Kidney (tissue), 14 donors: ENCODE measurements around the gene INSRR. TPM values are rescaled to one million over a fixed set of nuclear protein-coding genes. Genes with fewer than 3 reads are reported as not detected.

Source experiments
- DNase-seq, 5 donors: peaks; one replicate each; pipeline ENCODE4 v3.0.0-alpha.2; 2013 to 2020
- FAIRE-seq: peaks from 2 replicates; lab custom pipeline; 2012; peaks lifted over from hg19 to GRCh38; lab: Jason Lieb, UNC
- H3K27ac ChIP-seq, 2 donors: one replicate each; pipeline ENCODE4 v1.7.0; 2013; ENCODE audit warnings: low read depth in 2 of 2, low read length in 2 of 2, inconsistent platforms in 1 of 2
- H3K27me3 ChIP-seq: one replicate; pipeline ENCODE4 v1.7.1; 2013; ENCODE audit warnings: low read length, inconsistent platforms; ENCODE audit not compliant: control insufficient read depth, insufficient read depth
- H3K36me3 ChIP-seq, 3 donors: one replicate each; pipeline versions ENCODE4 v1.7.0 to v1.7.1; 2013; ENCODE audit warnings: low read length in 3 of 3, control low read depth in 1 of 3, inconsistent platforms in 1 of 3; ENCODE audit not compliant: insufficient read depth in 3 of 3, control insufficient read depth in 2 of 3
- H3K4me1 ChIP-seq, 3 donors: one replicate each; pipeline versions ENCODE4 v1.7.0 to v1.7.1; 2013; ENCODE audit warnings: low read length in 3 of 3, inconsistent platforms in 1 of 3, low read depth in 1 of 3; ENCODE audit not compliant: control insufficient read depth in 2 of 3, insufficient read depth in 2 of 3
- H3K4me3 ChIP-seq, 3 donors: one replicate each; pipeline versions ENCODE4 v1.7.0 to v1.8.1; 2013; ENCODE audit warnings: low read length in 3 of 3, control low read depth in 1 of 3, inconsistent platforms in 1 of 3
- H3K9ac ChIP-seq, 3 donors: one replicate each; pipeline versions ENCODE4 v1.7.0 to v1.7.1; 2013; ENCODE audit warnings: low read length in 3 of 3, control low read depth in 1 of 3, inconsistent platforms in 1 of 3
- H3K9me3 ChIP-seq, 3 donors: one replicate each; pipeline versions ENCODE4 v1.7.0 to v1.7.1; 2013; ENCODE audit warnings: low read length in 3 of 3, control low read depth in 1 of 3, inconsistent platforms in 1 of 3; ENCODE audit not compliant: control insufficient read depth in 2 of 3, insufficient read depth in 1 of 3
- intact Hi-C: fragments of 100-400 bp; cut with DNase I; formaldehyde crosslinking; loops from one replicate; pipeline ENCODE4 v1.11.1; 2022
- polyA plus RNA-seq: library from polyadenylated mRNA; stranded (reverse); fragments of 350-450 nt; fragmentation: Illumina TruSeq; extraction: RNeasy Lipid Tissue Mini Kit (QIAGEN cat#74804); gene quantifications from one replicate; pipeline ENCODE4 v1.2.3, GENCODE V29; 2014; ENCODE audit warnings: low read depth, low replicate concordance; ENCODE audit not compliant: insufficient read depth
- total RNA-seq: library from RNA; stranded (reverse); fragmentation: NEBNext Ultra II Directional; extraction: Animal tissue kit (Norgen Biotek cat#: 25700); gene quantifications from one replicate; pipeline ENCODE4 v1.2.1, GENCODE V29; 2021
- TF ChIP-seq, protein P1 (sequence below): IDR thresholded peaks from 3 replicates; pipeline ENCODE4 v1.5.1; 2012; ENCODE audit warnings: mild to moderate bottlenecking, moderate library complexity, borderline replicate concordance; ENCODE audit not compliant: insufficient read depth; ENCODE audit errors: extremely low read depth
- donor health status: control.
- donor health status: control.
- donor health status: control.
- donor health status: control.
- donor health status: control.
- donor health status: DM: yes; HTN: yes; CAD: no.
- donor health status: Normal renal cell carcinoma (clear cell type).

Gene INSRR
- total and polyA plus RNA-seq, 2 donors from 2014 or later: 0.35 to 2.4 TPM

DNA sequence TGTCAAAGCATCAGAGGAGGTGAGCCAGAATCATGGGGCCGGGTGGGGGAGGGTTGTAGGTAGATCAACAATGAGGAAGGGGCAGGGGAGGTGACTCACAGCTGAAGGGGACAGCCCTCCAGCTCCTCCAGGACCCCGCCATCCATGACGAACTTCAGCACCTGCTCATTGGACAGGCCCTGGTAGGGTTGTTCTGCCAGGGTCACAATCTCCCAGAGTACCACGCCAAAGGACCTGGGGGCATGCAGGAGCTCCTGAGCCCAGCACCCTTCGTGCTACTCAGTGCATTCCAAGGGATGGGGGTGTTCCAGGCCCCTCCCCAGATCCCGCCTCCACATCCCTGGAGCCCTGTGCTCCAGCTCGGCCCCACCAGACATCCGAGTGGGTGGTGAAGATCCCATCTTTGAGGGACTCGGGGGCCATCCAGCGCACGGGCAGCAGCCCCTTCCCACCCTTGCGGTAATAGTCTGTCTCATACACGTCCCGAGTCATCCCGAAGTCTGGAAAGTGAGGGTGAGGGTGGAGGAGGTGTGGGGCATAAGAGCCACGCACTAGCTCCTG is 17.5 kb downstream of the INSRR start:
- Histone ChIP-seq H3K4me1 (peaks cover 0 to 5% (median 0%) of the 10 kb centered on the region in 3 donors), H3K36me3 (no peaks in the 10 kb centered on the region), H3K4me3 (no peak overlapping the region), H3K9ac (no peak overlapping the region), H3K27ac (no peak overlapping the region), H3K27me3 (peaks cover 16% of the 10 kb centered on the region), H3K9me3 (no peaks in the 10 kb centered on the region)
- DNase-seq (peak; percentile 23 to 75 (median 68)), FAIRE-seq (no peak)
- TF ChIP-seq, protein P1, sequence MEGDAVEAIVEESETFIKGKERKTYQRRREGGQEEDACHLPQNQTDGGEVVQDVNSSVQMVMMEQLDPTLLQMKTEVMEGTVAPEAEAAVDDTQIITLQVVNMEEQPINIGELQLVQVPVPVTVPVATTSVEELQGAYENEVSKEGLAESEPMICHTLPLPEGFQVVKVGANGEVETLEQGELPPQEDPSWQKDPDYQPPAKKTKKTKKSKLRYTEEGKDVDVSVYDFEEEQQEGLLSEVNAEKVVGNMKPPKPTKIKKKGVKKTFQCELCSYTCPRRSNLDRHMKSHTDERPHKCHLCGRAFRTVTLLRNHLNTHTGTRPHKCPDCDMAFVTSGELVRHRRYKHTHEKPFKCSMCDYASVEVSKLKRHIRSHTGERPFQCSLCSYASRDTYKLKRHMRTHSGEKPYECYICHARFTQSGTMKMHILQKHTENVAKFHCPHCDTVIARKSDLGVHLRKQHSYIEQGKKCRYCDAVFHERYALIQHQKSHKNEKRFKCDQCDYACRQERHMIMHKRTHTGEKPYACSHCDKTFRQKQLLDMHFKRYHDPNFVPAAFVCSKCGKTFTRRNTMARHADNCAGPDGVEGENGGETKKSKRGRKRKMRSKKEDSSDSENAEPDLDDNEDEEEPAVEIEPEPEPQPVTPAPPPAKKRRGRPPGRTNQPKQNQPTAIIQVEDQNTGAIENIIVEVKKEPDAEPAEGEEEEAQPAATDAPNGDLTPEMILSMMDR: no peak
- intact Hi-C loops: no loop called here

GRCh38 chr1:156840898-156841279 is 18.0 kb downstream of the INSRR start:
- H3K36me3 ChIP-seq: no peaks in the 10 kb centered on the region
- intact Hi-C loops: no loop called here
- DNase-seq (no peak), FAIRE-seq (no peak)
- H3K27me3 ChIP-seq: peaks cover 16% of the 10 kb centered on the region
- TF ChIP-seq, protein P1: no peak
- H3K9ac ChIP-seq: no peak overlapping the region
- H3K9me3 ChIP-seq: no peaks in the 10 kb centered on the region
- H3K4me1 ChIP-seq: peaks cover 0 to 5% (median 0%) of the 10 kb centered on the region in 3 donors
- no peak overlapping the region for H3K27ac ChIP-seq
- no peak overlapping the region for H3K4me3 ChIP-seq

- no peak for FAIRE-seq
- no peak overlapping the region for H3K9ac ChIP-seq
- H3K4me1 ChIP-seq: peaks cover 0 to 5% (median 0%) of the 10 kb centered on the region in 3 donors
- H3K27me3 ChIP-seq: peaks cover 16% of the 10 kb centered on the region
- H3K27ac ChIP-seq: no peak overlapping the region
- H3K4me3 ChIP-seq: no peak overlapping the region
- intact Hi-C loops: no loop called here
- peak in 2 of 5 donors; percentile 46 to 52 for DNase-seq
- H3K9me3 ChIP-seq: no peaks in the 10 kb centered on the region
- no peaks in the 10 kb centered on the region for H3K36me3 ChIP-seq
- TF ChIP-seq, protein P1: no peak
Observed at GRCh38 chr1:156840186-156840897, 18.6 kb downstream of the INSRR start.
